ENCODE measurements around the gene RTL10. TPM values are rescaled to one million over a fixed set of nuclear protein-coding genes. Genes with fewer than 3 reads are reported as not detected.

Gene RTL10
- total and polyA plus RNA-seq, 2 donors (not counting 1 experiment from before 2014, with no cell fraction given) = 6.4 to 15.2 TPM

DNA sequence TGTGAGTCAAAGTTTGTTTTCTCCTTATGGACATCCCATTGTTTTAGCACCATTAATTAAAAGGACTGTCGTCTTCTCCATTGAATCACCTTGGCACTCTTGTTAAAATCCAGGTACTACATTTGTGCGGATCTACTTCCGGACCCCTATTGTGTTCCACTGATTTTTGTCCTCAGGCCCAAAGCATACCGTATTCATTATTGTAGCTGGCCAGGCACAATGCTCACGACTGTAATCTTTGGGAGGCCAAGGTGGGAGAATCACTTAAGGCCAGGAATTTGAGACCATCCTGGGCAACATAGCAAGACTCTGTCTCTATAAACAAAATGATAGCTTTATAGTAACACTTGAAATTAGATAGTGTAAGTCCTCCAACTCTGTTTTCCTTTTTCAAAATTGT, 8.9 kb upstream of the RTL10 start:
- no peak overlapping the region for H3K27ac ChIP-seq (ENCODE audit: low read length in 2 of 2)
- no peak overlapping the region for H3K4me2 ChIP-seq (replicated peaks; ENCODE audit: low read depth, low read length, poor library complexity, severe bottlenecking)
- Mint-ChIP-seq H3K4me1 (no peaks in the 10 kb centered on the region), H3K9me3 (ENCODE audit: insufficient read depth) (no peaks in the 10 kb centered on the region), H3K27ac (no peak overlapping the region), H3K4me3 (no peak overlapping the region), H3K27me3 (no peaks in the 10 kb centered on the region)
- no peak overlapping the region for H3K9ac ChIP-seq (ENCODE audit: low read length)
- no peaks in the 10 kb centered on the region for H4K20me1 ChIP-seq (ENCODE audit: control insufficient read depth, insufficient read depth, low read length, poor library complexity, severe bottlenecking)
- H3K4me3 ChIP-seq (ENCODE audit: control extremely low read depth in 1 of 5, extremely low read depth in 1 of 5, insufficient read depth in 1 of 5, low read depth in 2 of 5, low read length in 4 of 5) = no peak overlapping the region
- WGBS (ENCODE audit: insufficient coverage) = 100% methylated on average over 4 of the region's 5 CpGs
- peaks cover 9% of the 10 kb centered on the region for H3K79me2 ChIP-seq (ENCODE audit: control insufficient read depth, insufficient read depth, low read length)
- H3K9me3 ChIP-seq (ENCODE audit: control extremely low read depth in 1 of 3, control insufficient read depth in 2 of 3, insufficient read depth in 1 of 3, low read length in 2 of 3) = no peaks in the 10 kb centered on the region
- ATAC-seq (ENCODE audit: low read depth) (no peak), DNase-seq (no peak)
- H2AFZ ChIP-seq (ENCODE audit: insufficient read depth, low read depth, low read length, poor library complexity, severe bottlenecking) = no peak overlapping the region
- intact Hi-C loops (cut with micrococcal nuclease) = no loop called here
- ChIA-PET POLR2A (no interaction called here), CTCF (no interaction called here)
- TF ChIP-seq, protein P1, sequence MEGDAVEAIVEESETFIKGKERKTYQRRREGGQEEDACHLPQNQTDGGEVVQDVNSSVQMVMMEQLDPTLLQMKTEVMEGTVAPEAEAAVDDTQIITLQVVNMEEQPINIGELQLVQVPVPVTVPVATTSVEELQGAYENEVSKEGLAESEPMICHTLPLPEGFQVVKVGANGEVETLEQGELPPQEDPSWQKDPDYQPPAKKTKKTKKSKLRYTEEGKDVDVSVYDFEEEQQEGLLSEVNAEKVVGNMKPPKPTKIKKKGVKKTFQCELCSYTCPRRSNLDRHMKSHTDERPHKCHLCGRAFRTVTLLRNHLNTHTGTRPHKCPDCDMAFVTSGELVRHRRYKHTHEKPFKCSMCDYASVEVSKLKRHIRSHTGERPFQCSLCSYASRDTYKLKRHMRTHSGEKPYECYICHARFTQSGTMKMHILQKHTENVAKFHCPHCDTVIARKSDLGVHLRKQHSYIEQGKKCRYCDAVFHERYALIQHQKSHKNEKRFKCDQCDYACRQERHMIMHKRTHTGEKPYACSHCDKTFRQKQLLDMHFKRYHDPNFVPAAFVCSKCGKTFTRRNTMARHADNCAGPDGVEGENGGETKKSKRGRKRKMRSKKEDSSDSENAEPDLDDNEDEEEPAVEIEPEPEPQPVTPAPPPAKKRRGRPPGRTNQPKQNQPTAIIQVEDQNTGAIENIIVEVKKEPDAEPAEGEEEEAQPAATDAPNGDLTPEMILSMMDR (IDR thresholded peaks at IDR 0.05) = no peak
- no peak for TF ChIP-seq EZH2 (IDR thresholded peaks at IDR 0.05; ENCODE audit: borderline replicate concordance, insufficient read depth, low read depth, low read length, poor library complexity, severe bottlenecking)
- H3K4me1 ChIP-seq (ENCODE audit: control insufficient read depth in 2 of 2, insufficient read depth in 2 of 2, low read length in 2 of 2) = no peaks in the 10 kb centered on the region
- no peaks in the 10 kb centered on the region for H3K27me3 ChIP-seq (replicated peaks in 1 of 4; ENCODE audit: control extremely low read depth in 1 of 4, control insufficient read depth in 3 of 4, insufficient read depth in 4 of 4, low read length in 3 of 4)
- no peaks in the 10 kb centered on the region for H3K36me3 ChIP-seq (replicated peaks in 1 of 2; ENCODE audit: control extremely low read depth in 1 of 2, control insufficient read depth in 1 of 2, extremely low read depth in 1 of 2, insufficient read depth in 2 of 2, low read length in 1 of 2)

GRCh38 chr22:19862619-19863246, 8.1 kb upstream of the RTL10 start:
- Mint-ChIP-seq H3K27me3 (no peaks in the 10 kb centered on the region), H3K4me3 (no peak overlapping the region), H3K27ac (no peak overlapping the region), H3K4me1 (no peaks in the 10 kb centered on the region), H3K9me3 (ENCODE audit: insufficient read depth) (no peaks in the 10 kb centered on the region)
- Histone ChIP-seq H3K36me3 (replicated peaks in 1 of 2; ENCODE audit: control extremely low read depth in 1 of 2, control insufficient read depth in 1 of 2, extremely low read depth in 1 of 2, insufficient read depth in 2 of 2, low read length in 1 of 2) (no peaks in the 10 kb centered on the region), H3K79me2 (ENCODE audit: control insufficient read depth, insufficient read depth, low read length) (peaks cover 9% of the 10 kb centered on the region), H3K4me3 (ENCODE audit: control extremely low read depth in 1 of 5, extremely low read depth in 1 of 5, insufficient read depth in 1 of 5, low read depth in 2 of 5, low read length in 4 of 5) (no peak overlapping the region), H3K9ac (ENCODE audit: low read length) (no peak overlapping the region), H3K4me2 (replicated peaks; ENCODE audit: low read depth, low read length, poor library complexity, severe bottlenecking) (no peak overlapping the region), H3K27ac (ENCODE audit: low read length in 2 of 2) (no peak overlapping the region), H3K27me3 (replicated peaks in 1 of 4; ENCODE audit: control extremely low read depth in 1 of 4, control insufficient read depth in 3 of 4, insufficient read depth in 4 of 4, low read length in 3 of 4) (no peaks in the 10 kb centered on the region), H3K4me1 (ENCODE audit: control insufficient read depth in 2 of 2, insufficient read depth in 2 of 2, low read length in 2 of 2) (no peaks in the 10 kb centered on the region), H4K20me1 (ENCODE audit: control insufficient read depth, insufficient read depth, low read length, poor library complexity, severe bottlenecking) (no peaks in the 10 kb centered on the region), H3K9me3 (ENCODE audit: control extremely low read depth in 1 of 3, control insufficient read depth in 2 of 3, insufficient read depth in 1 of 3, low read length in 2 of 3) (no peaks in the 10 kb centered on the region), H2AFZ (ENCODE audit: insufficient read depth, low read depth, low read length, poor library complexity, severe bottlenecking) (no peak overlapping the region)
- ATAC-seq (ENCODE audit: low read depth) (no peak), DNase-seq (no peak)
- CTCF ChIA-PET = no interaction called here
- TF ChIP-seq EZH2 (IDR thresholded peaks at IDR 0.05; ENCODE audit: borderline replicate concordance, insufficient read depth, low read depth, low read length, poor library complexity, severe bottlenecking) = no peak
- TF ChIP-seq, protein P1 (IDR thresholded peaks at IDR 0.05) = no peak
- POLR2A ChIA-PET = no interaction called here
- WGBS (ENCODE audit: insufficient coverage) = 96% methylated on average over 5 of the region's 13 CpGs
- intact Hi-C loops (cut with micrococcal nuclease) = no loop called here

Data from B cell (primary cell).